Fibroblast of pulmonary artery (primary cell): ENCODE measurements around the gene LRRC2.
"Not testable (repeated sequence)": the region's sequence is repeated elsewhere in the genome, so short reads cannot be mapped to it uniquely, and the experiment has no call there.

Experiments used
- DNase-seq: peaks from one replicate; pipeline ENCODE4 v3.0.0-alpha.2; 2010; ENCODE audit warnings: low read depth
- H3K4me3 ChIP-seq: replicated peaks from 2 replicates; pipeline ENCODE4 v1.5.1; 2011; ENCODE audit warnings: low read depth, mild to moderate bottlenecking, control low read depth, low read length, moderate library complexity
- CTCF ChIP-seq: IDR thresholded peaks from 2 replicates; pipeline ENCODE4 v1.5.1; 2011; ENCODE audit warnings: mild to moderate bottlenecking, control low read depth, low read length, inconsistent platforms; ENCODE audit errors: missing control alignments

The LRRC2 gene

DNA sequence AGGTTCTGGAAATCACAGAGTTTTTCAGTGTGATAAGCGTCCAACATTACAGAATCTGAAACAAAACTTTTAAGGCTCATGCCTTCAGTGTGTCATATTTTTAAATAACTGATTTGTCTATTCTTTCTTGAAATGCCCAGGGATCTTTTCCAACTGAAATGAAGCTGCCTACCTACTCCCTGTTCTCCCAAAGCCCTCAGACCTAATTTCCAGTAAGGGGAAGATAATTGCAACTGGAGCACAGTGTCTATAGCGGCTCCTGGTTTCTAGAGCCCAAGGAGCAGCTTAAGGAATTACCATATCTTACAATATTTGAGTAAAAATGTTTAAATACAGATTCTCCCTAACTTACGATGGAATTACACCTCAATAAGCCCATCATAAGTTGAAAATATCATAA is 33.0 kb downstream of the LRRC2 start:
- H3K4me3 ChIP-seq: no peak overlapping the region
- TF ChIP-seq CTCF: no peak
- no peak for DNase-seq

GRCh38 chr3:46527239-46527638 is 38.9 kb downstream of the LRRC2 start:
- DNase-seq: no peak

DNA sequence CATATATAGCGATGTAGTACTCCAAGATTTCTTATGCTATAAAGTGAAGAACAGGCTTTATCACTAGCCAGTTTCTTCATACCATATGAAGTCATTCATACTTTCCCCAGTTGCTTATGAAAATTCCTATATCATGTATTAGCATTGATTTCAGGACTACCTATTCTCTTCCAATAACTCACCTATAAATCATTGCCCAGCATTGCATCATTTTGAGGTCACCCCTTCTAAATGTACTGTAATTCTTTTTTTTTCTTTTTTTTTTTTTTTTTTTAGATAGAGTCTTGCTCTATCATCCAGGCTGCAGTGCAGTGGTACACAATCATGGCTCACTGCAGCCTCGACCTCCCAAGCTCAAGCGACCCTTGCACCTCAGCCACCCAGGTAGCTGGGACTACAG is 41.3 kb downstream of the LRRC2 start:
- no peak for DNase-seq
- H3K4me3 ChIP-seq: no peak overlapping the region
- no peak for TF ChIP-seq CTCF

More at GRCh38 chr3:46527239-46527638, 38.9 kb downstream of the LRRC2 start:
- TF ChIP-seq CTCF: no peak
- no peak overlapping the region for H3K4me3 ChIP-seq

DNA sequence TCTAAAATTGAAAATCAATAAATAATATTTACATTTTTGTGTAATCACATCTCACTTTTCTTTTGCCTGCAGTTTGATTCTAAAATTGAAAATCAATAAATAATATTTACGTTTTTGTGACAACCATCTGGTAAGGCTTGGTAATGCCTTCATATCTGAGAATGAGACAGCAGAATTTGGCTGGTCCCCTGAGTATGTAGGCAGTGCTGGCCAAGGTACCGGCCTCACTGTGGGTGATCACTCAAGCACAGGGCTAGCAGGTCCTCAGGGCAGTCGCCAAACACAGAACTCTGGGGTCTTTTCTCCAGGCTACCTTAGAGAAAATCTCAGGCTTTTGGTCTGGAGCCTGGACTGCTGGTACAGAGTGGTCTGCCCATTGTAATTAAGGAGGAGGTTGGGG is 42.1 kb downstream of the LRRC2 start:
- TF ChIP-seq CTCF: no peak
- H3K4me3 ChIP-seq: no peak overlapping the region
- DNase-seq: no peak

- TF ChIP-seq CTCF: no peak
- no peak for DNase-seq
- no peak overlapping the region for H3K4me3 ChIP-seq
Measured at GRCh38 chr3:46523556-46523955, 42.5 kb downstream of the LRRC2 start.

- not testable (repeated sequence) for H3K4me3 ChIP-seq, DNase-seq
Measured at GRCh38 chr3:46522201-46522600, 43.9 kb downstream of the LRRC2 start.

DNA sequence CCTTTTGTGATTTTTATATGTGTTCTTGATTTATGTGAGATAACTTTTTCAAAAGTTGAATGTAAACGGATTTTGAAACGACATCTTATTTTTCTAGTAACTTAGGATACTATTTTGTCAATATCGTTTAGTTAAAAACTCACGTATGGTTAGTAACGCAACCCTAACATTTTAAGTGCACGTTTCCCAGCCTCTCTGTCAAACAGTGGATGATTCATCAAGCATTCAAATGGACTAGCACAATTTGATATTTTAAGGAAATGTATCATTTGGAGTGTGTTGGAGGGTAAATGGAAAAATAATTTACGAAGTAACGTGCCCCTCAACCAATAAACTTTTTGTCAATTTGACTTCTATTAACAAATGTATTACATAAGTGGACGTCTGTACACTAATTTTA is 45.0 kb downstream of the LRRC2 start:
- H3K4me3 ChIP-seq: no peak overlapping the region
- no peak for TF ChIP-seq CTCF
- DNase-seq: no peak

DNA sequence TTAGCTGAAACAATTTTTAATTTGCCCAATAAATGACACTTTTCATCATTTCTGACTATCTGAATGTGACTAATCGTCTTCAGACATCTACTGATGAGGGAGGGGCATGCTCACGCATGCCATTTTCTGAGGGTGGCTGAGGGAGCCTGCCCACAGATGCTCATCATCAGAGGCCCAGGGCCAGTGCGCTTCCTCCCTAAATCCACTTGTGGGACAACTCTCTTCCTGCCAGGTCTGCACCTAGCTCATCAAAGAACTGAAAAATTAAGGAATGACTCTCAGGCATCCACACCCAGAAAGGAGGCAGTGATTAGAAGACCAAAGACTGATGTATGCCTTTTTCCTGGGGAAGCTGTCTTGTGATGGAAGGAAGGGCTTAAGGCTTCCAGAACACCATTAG is 45.6 kb downstream of the LRRC2 start:
- no peak for TF ChIP-seq CTCF
- DNase-seq: no peak

More for the DNA sequence above, 45.6 kb downstream of the LRRC2 start:
- H3K4me3 ChIP-seq: no peak overlapping the region
